ENCODE measurements around the gene PLK3.
"Not testable (repeated sequence)": the region's sequence is repeated elsewhere in the genome, so short reads cannot be mapped to it uniquely, and the experiment has no call there.

Gene PLK3

DNA sequence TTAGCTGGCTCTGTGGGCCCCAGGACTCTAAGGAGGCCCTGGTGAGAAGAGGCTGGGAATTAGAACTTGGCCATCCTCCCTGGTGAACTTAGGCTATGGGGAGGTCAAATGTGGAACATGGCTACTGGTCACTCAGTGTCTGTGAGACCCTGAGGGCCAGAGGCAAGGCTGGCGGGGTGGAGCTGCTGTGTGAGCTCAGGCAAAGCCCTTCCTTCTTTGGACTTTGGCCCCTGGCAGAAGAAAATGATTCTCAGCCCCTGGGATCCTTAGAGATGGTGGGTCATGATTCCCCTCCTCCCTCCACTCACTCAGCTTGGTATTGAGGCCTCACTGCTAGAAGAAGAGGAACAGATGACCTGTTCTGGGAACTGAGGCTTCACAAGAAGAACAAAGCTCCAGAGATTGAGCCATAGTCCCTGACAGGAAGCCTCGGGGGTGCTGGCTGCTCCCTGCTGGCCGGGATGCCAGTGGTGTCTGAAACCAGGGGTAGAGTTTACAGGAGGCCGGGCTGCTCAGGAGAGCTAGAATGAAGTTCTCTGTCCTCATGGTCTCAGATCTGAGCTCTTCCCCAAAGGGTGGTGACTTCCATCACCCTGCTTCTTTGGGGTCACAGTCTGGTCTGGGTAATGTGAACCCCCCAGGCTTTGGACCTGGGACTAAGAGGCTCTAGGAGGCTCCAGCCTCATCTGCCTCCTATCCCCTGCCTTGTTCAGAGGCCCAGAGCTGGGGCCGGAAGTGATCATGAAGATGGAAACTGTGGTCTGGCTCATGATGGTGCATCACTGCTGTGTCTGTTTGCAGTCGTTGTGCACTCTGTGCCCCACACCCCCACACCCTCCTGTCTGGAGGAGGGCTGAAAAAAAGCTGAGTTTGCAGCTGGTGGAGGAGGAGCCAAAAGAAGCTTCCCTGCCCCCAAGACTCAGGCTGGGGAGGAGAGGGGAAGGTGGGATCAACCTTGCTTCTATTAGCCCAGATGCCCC, 9.1 kb downstream of the PLK3 start:
- peak; percentile 68 for DNase-seq (ENCODE audit: low read depth)

DNA sequence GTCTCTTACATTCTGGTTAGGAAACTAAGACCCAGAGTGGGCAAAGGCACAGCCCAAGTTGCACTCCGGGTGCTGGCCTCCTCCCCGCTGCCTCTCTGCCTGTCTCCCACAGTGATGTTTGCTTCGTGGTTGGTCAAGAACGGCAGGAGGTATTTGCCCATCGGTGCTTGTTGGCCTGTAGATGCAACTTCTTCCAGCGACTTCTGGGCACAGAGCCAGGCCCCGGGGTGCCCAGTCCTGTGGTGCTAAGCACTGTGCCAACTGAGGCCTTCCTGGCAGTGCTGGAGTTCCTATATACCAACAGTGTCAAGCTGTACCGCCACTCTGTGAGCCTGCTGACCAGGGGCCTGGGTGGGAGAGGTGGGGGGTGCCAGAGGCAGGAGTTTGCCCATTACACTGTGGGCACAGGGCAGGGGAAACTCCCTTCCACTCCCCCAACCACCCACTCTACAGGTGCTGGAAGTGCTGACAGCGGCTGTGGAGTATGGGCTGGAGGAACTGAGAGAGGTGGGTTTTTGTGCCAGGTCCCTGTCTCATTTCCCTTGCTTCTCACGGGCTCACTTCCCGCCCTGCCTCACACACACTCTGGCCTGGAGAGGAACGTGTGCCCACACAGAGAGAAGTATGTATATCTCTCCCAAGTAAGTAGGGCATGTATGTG, 10.1 kb downstream of the PLK3 start:
- DNase-seq (ENCODE audit: low read depth), result no peak

- DNase-seq (ENCODE audit: low read depth), result not testable (repeated sequence)
Observed at GRCh38 chr1:44810762-44811105, 10.6 kb downstream of the PLK3 start.

- DNase-seq (ENCODE audit: low read depth), result no peak
Observed at GRCh38 chr1:44811234-44811633, 11.1 kb downstream of the PLK3 start.

DNA sequence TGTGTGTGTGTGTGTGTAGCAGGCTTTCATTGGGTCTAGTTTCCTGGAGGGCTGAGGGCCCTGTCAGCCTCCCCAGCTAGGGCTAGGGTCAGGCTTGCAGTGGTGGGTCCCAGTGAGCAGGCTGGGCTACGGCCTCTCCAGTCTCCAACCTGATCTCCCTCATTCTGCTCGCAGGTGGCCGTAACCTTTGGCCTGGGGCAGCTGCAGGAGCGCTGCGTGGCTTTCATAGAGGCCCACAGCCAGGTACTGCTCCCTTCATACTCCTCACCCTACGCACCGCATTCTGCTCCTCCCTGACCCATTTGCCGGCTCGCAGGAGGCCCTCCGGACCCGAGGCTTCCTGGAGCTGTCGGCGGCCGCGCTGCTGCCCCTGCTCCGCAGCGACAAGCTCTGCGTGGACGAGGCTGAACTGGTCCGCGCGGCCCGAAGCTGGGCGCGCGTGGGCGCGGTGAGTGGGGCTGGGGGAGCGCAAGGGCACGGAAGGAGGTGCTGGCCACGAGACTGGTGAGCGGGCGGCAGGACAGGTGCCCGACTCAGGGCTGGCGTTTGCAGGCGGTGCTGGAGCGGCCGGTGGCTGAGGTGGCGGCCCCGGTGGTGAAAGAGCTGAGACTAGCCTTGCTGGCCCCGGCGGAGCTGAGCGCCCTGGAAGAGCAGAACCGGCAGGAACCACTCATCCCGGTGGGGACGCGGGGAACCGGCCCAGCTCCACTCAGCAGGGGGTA, 12.8 kb downstream of the PLK3 start:
- DNase-seq (ENCODE audit: low read depth), result no peak

- not testable (repeated sequence) for DNase-seq (ENCODE audit: low read depth)
Observed at GRCh38 chr1:44815926-44816325, 15.7 kb downstream of the PLK3 start.

DNA sequence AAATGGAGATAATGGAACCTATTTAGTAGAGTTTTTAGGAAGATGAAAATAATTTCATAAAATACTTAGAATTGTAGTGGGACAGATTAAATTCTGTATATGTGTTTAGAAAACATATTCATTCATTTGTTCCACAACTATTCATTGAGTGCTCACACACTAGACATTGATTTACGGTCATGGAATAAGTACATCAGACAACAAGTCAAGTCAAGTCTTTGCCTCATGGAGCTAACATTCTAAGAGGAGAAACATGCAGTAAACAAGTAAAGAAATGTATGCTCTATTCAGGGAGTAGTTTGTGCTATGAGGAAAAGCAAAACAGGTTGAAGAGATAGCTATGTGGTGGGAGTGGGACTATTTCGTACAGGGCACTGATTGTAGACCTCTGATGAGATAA, 17.1 kb downstream of the PLK3 start:
- DNase-seq (ENCODE audit: low read depth), result no peak

GRCh38 chr1:44817771-44818495, 17.8 kb downstream of the PLK3 start:
- no peak for DNase-seq (ENCODE audit: low read depth)

- DNase-seq (ENCODE audit: low read depth), result no peak
Observed at GRCh38 chr1:44819196-44819607, 19.0 kb downstream of the PLK3 start.

- DNase-seq (ENCODE audit: low read depth), result peak; percentile 55
Observed at GRCh38 chr1:44819608-44820327, 19.6 kb downstream of the PLK3 start.

DNA sequence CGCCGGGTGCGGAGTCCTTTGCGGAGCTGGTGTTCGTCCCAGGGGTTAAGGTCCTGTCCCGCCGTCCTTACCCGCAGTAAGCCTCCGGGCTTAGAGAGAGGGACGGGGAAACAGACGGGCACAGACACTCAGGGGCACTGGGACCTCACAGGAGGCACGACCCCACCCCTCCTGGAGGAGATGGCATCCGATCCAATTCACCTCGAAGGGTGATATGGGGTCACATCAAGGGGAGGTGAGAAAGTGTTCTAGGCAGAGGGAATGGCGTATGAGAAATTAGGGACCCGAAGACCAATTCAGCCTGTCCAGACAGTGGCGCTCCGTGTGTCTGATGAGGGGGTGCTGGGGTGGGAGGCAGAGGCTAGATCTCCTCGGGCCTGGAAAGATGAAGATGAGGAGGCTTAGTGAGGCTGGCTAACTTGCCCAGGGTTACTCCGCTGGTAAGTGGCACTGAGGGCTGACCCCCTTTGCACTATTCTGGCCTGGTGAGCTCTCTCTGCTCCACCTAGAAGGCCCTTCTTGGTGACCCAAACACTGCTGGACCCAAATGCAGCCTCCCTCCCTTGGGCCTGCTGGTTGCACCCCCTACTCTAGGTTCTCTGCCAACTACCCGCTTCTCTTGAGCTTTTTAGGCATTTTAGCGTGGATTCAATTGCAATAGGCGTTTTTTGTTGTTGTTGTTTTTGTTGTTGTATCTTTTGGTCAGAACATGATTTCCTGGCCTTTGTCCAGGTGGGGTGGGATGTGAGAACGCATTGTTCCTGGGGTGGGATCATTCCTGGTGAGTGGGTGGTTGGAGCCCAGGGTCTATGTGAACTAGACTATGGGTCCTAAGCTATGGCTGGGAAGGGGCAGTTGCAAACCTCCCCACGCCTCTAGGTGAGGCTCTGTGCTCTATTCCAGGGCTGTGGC, 20.4 kb downstream of the PLK3 start:
- DNase-seq (ENCODE audit: low read depth), result no peak

- DNase-seq (ENCODE audit: low read depth), result no peak
Observed at GRCh38 chr1:44821240-44821715, 21.1 kb downstream of the PLK3 start.

DNA sequence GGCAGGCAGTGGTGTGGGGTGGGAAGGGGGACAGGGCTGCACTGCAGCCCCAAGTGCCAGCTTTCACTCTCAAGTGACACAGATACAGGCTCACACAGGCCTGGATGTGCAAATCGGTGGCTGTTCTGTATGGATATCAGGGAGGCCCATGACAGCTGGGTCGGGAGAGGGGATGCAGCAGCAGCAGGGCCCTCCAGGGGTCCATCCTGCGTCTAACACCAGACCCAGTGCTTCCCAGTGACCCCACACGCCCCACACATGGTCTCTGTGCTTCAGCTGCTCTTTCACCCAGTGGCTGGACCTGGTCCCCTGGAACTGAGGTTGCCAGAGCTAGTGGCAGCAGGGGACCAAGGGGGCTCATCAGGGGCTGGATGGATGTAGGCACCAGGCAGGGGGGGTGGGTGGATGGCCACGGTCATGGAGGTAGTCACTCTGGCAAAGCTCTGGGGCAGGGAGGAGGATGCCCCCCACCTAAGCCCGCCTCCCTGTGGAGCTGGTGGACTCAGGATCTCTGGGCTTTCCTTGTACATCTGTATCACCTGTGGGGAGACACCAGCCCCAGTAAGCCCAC, 22.0 kb downstream of the PLK3 start:
- no peak for DNase-seq (ENCODE audit: low read depth)

DNA sequence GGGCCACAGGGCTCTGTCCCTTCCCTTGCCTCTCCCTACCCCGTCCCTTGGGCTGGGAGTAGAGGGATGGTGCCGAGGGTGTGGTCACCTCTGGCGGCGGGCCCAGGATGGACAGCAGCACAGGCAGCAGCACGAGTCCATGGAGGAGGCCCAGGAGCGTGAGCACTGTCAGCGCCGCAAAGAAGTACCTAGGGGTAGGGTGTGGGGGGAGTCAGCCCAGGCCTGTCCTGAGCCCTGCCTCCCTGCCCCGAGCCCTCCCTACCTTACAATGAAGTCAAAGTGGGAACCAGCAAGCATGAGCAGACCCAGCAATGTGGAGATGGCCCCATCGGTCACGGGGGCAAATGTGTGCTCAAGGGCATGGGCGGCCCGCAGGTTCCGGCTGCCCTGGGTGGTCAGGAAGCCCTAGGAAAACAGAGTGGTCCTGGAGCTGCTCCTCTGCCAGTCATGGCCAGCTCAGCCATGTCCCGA, 22.8 kb downstream of the PLK3 start:
- DNase-seq (ENCODE audit: low read depth), result no peak

DNA sequence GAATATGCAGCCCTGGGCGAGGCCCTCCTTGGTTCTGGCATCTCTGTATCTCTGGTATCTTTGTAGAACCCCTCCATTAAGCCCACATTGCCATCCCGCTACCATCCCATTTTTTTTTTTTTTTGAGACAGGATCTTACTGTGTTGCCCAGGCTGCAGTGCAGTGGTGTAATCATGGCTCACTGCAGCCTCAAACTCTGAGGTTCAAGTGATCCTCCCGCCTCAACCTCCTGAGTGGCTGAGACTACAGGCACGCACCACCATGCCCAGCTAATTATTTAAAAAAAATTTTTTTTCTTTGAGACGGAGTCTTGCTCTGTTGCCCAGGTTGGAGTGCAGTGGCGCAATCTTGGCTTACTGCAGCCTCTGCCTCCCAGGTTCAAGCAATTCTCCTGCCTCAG, 24.2 kb downstream of the PLK3 start:
- not testable (repeated sequence) for DNase-seq (ENCODE audit: low read depth)

DNA sequence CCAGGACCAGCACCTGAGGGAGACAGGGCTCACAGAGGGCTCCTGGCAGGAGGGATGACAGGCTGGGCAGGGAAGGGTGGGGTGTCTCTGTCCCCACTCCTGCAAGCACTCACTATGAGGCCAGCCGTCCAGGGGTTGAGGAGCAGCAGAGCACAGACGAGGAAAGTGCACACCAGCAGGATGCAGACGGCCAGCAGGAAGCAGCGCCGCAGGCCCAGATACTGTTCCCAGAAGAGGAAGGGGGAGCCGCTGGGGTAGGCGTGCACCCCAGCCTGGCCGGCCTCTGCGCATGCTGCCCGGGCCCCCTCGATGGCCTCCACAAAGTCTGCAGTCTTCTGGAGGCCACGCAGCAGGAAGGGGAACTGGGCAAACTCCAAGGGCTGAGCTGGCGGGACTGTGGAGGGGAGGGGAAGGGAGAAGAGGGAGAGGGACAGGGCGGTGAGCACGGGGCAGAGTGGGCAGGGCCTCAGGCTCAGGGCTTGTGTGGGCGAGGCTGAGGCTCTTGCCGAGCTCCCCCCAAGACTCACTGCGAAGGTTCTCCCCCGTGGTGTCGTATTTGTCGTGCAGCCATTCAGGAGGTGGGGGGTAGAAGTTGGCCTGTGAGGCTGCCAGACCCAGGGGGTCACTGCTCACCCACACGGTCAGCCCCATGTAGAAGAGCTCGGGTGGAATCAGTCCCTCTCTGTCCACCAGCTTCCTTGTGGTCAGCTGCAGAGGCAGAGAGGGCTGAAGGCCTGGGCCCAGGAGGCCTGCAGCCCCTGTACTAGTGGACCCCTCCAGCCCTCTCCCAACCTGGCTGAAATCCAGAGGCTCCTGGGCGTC, 26.4 kb downstream of the PLK3 start:
- DNase-seq (ENCODE audit: low read depth), result no peak

DNA sequence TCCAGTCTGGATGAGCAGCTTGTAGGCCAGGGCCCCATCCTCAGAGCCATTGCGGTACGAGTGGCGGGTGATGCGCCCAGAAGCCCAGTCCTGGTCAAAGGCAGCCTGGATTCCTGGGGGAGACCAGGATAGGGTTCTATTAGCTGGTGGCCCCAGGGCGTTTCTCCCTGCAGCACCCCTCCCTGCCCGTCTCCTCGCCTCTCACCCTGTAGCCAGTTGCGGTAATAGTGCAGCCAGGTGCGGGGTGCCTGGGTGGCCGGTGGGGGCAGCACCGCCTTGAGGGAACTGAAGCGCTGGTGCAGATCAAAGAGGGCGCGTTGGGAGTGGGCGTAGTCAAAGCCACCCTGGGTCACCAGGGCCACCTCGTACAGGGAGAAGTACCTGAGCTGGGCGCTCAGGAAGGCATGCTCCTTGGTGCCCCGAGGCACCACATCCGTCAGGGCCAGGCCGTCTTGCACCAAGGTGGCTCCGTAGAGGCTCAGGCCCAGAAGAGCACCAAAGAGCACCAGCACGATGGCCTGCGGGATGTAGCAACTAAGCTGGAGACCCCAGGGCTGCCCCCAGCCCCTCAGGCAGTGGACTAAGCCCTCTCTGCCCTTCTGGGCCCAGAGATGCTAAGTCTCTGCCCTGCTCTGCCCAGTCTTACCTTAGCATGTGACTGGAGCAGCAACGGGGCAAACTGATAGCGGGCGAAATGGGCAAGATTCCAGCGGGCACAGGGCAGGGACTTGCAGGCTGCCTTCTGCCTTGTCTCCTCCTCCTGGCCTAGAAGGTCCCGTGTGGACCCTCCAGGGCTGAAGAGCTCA, 27.2 kb downstream of the PLK3 start:
- no peak for DNase-seq (ENCODE audit: low read depth)
